NCI-H460 (cell line): ENCODE data around the gene SLC9A4. TPM values are rescaled to one million over a fixed set of nuclear protein-coding genes. Genes with fewer than 3 reads are reported as not detected.
"Not testable (repeated sequence)": the region's sequence is repeated elsewhere in the genome, so short reads cannot be mapped to it uniquely, and the experiment has no call there.

Source experiments
- DNase-seq: peaks from one replicate; pipeline ENCODE4 v3.0.0-alpha.2; 2016; ENCODE audit warnings: low read depth; ENCODE audit errors: extremely low read depth
- small RNA-seq, 2 experiments: library from RNA; depleted of rRNA; stranded (forward); fragments of <200 nt; gene quantifications; one replicate each; pipeline ENCODE3, GENCODE V24; 2014
- total RNA-seq: library from RNA; depleted of rRNA; stranded (reverse); fragments of >200 nt; shearing (Covaris generic); gene quantifications from 2 replicates; pipeline ENCODE4 v1.2.3, GENCODE V29; 2014; rRNA removed

SLC9A4 gene
- total RNA-seq, 1 experiment from 2014 or later, result not detected

GRCh38 chr2:102527086-102527485 lies 54.1 kb downstream of the SLC9A4 start:
- DNase-seq, result no peak

GRCh38 chr2:102538491-102538890 lies 65.5 kb downstream of the SLC9A4 start:
- no peak for DNase-seq

GRCh38 chr2:102540882-102541281 lies 67.9 kb downstream of the SLC9A4 start:
- no peak for DNase-seq

GRCh38 chr2:102544182-102544581 lies 71.2 kb downstream of the SLC9A4 start:
- DNase-seq, result no peak

GRCh38 chr2:102547462-102547861 lies 74.4 kb downstream of the SLC9A4 start:
- DNase-seq, result no peak

- no peak for DNase-seq
Measured at GRCh38 chr2:102549027-102549426, 76.0 kb downstream of the SLC9A4 start.

- DNase-seq, result no peak
Measured at GRCh38 chr2:102550151-102550550, 77.1 kb downstream of the SLC9A4 start.

GRCh38 chr2:102551329-102552096 lies 78.5 kb downstream of the SLC9A4 start:
- no peak for DNase-seq

- no peak for DNase-seq
Measured at GRCh38 chr2:102553601-102554000, 80.6 kb downstream of the SLC9A4 start.

GRCh38 chr2:102558463-102558862 lies 85.4 kb downstream of the SLC9A4 start:
- DNase-seq, result no peak

- not testable (repeated sequence) for DNase-seq
Measured at GRCh38 chr2:102562542-102562941, 89.5 kb downstream of the SLC9A4 start.

- no peak for DNase-seq
Measured at GRCh38 chr2:102575888-102576287, 102.9 kb downstream of the SLC9A4 start.

GRCh38 chr2:102578376-102578775 lies 105.3 kb downstream of the SLC9A4 start:
- no peak for DNase-seq

- no peak for DNase-seq
Measured at GRCh38 chr2:102581911-102582310, 108.9 kb downstream of the SLC9A4 start.

- DNase-seq, result no peak
Measured at GRCh38 chr2:102582845-102583244, 109.8 kb downstream of the SLC9A4 start.

Small RNA genes lying within 50 kb of the gene (small RNA-seq; reads per million reads assigned to genes)
- gene MIR4772, result 0.02 to 0.41 reads per million in 2 experiments

Other genes starting within 250 kb of the SLC9A4 start
- gene IL1RL1, start 161.7 kb upstream of the SLC9A4 start, total RNA-seq, result 4.5 and 4.7 TPM in 2 replicates
- gene IL18R1, start 117.4 kb upstream of the SLC9A4 start, total RNA-seq, result 35.5 and 40.3 TPM in 2 replicates
- gene IL18RAP, start 50.1 kb upstream of the SLC9A4 start, total RNA-seq, result 1.2 and 1.3 TPM in 2 replicates
- 19.3 and 20.1 TPM in 2 replicates for gene SLC9A2, start 146.3 kb downstream of the SLC9A4 start, total RNA-seq